Ovary (tissue), 3 donors: ENCODE results near the gene NHS.

ENCODE experiments used
- CTCF ChIP-seq, 3 donors: fragments of 450-650 bp in 2 of 3; fragments of 200-600 bp in 1 of 3; IDR thresholded peaks; one replicate each; pipeline versions ENCODE4 v1.5.1 to v1.8.0; 2016 to 2022; ENCODE audit warnings: antibody characterized with exemption in 3 of 3, mild to moderate bottlenecking in 1 of 3
- POLR2A ChIP-seq: fragments of 450-650 bp; IDR thresholded peaks from one replicate; pipeline ENCODE4 v1.6.1; 2017; ENCODE audit warnings: antibody characterized with exemption, mild to moderate bottlenecking, moderate library complexity
- donor health status: DM: no; HTN: no; CAD: no.

DNA sequence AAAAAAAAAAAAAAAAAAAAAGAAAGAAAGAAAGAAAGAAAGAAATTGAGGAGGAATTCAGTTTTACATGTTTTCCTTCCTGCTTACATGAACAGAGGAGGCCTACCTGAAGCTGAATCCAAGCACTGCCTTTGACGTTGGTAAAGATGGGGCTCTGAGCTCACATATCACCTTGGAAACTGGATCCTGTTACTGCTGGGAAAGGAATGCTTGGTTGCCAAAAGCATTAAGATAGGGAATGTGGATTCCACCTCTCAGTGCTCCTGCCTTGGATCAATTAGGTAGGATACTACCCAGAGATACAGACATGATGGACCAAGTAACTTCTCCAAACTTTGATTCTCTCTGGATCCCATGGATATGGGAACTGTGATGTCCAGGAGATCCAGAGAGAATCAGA lies 50.6 kb downstream of the NHS start:
- no peak for TF ChIP-seq CTCF (IDR thresholded peaks at IDR 0.05)
- TF ChIP-seq POLR2A = no peak
